ENCODE results near the gene LIMCH1.
A peak's percentile ranks its signal among the peaks of the same experiment; 100 is the strongest.
"Not testable (repeated sequence)": the region's sequence is repeated elsewhere in the genome, so short reads cannot be mapped to it uniquely, and the experiment has no call there.

Gene LIMCH1

DNA sequence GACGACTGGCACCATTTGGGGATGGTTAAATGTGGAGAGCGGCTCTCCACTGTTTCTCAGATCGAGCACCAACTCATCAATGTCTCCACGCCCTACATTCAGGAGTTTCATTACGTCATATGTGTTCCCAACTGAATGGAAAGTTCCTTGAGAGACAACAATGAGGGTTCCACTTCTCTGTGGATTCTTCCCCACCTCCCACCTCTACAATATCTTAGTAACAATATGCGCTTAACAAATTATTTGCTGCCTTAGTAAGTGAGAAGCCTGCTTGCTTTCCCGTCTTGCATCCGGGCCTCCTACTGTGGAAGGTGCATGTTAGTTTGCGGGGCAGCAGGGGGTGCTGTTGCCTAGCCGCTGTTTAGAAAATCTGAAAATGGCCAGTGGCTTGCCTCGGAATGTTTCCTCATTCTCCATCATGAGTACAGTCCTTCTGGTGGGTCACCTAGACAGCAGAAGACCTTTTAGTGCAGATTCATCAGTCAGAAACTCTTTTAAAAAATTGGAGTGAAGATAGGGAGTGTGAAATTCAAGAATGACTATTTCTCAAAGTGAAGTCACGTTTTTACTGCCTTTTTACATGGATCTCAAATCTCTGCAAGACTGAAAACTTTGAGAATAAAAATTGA lies 154.9 kb downstream of the LIMCH1 start:
- DNase-seq, result peak; percentile 27

DNA sequence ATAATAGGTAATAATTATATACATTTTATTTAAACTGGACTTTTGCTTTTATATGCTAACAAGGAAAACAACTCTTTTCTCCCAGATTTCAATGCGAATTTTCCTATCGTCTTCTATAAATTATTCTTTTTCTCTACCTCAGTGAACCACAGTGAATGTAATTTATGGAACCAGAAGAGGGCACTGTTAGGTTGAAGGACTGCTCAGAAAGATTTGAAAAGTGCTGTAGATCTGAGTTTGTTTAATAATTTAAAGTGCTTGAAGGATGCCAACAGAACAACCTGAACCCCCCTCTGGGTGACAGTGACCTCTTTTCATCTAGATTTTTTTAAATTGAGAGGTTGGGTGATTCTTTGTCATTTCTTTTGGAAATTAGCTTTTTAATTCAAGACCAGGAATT lies 155.7 kb downstream of the LIMCH1 start:
- no peak for DNase-seq

GRCh38 chr4:41696131-41696530 lies 158.2 kb downstream of the LIMCH1 start:
- DNase-seq, result no peak

- DNase-seq, result no peak
Observed at GRCh38 chr4:41696763-41697162, 158.8 kb downstream of the LIMCH1 start.

DNA sequence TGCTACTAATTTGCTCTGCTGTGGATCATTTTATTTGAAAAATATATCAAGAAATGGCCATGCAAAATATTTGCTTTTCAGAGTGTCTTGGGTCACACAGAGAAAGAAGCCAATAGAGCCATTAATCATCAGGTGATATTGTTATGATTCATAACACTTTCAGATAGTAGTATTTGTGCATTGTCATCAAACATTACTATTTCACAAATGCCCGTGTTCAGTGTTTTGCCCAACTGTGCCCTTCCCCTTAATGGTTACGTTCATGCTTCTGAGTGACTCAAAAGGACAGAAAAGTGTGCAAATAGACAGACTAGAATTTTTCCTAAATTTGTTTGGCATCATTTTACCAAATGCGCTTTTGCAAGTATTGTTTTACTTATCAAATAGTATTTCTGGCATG lies 164.0 kb downstream of the LIMCH1 start:
- no peak for DNase-seq

DNA sequence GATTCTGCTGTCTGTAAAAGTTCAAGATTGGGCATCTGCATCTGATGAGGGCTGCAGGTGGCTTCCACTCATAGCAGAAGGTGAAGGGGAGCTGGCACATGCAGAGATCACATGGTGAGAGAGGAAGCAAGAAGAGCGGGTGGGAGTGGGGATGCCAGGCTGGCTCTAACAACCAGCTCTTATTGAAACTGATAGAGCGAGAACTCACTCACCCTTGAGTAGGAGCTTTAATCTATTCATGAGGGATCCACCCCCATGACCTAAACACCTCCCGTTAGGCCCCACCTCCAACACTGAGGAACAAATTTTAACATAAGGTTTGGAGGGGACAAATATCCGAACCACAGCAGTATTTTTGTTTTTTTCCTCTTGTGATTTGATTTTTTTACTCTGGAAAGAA lies 164.8 kb downstream of the LIMCH1 start:
- DNase-seq, result no peak

- DNase-seq, result no peak
Observed at GRCh38 chr4:41703785-41704184, 165.8 kb downstream of the LIMCH1 start.

DNA sequence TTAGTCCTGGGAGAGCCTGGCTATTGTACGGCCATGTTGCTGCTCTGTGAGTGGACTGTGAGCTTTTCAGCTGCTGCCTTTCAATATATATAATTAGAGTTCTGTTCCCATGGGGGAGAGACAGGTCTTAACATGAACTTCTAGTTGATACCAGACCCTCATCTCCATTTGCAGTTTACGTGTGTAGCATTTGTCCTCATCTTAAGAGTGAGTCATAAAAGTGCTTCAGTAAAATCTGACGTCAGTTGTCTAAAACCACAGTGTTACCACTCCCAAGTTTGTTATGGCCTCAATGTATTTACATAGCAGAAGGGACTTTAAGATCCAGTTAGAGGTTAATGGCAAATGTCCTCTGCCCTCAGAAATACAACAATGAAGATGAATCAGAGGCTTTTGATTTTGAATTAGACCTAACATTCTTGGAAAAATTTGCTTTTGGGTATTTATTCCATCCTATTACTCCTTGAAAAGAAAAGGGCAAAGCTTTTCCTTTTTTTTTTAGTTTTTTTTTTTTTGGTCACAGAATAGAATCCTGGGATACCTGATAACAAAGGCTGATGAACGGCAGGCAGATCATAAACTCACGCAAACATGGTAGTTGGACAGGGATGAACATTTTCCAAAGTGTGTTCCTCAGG lies 172.0 kb downstream of the LIMCH1 start:
- DNase-seq, result no peak

GRCh38 chr4:41711654-41712053 lies 173.7 kb downstream of the LIMCH1 start:
- DNase-seq, result not testable (repeated sequence)

- DNase-seq, result no peak
Observed at GRCh38 chr4:41712425-41712824, 174.5 kb downstream of the LIMCH1 start.

- no peak for DNase-seq
Observed at GRCh38 chr4:41713768-41714167, 175.8 kb downstream of the LIMCH1 start.

DNA sequence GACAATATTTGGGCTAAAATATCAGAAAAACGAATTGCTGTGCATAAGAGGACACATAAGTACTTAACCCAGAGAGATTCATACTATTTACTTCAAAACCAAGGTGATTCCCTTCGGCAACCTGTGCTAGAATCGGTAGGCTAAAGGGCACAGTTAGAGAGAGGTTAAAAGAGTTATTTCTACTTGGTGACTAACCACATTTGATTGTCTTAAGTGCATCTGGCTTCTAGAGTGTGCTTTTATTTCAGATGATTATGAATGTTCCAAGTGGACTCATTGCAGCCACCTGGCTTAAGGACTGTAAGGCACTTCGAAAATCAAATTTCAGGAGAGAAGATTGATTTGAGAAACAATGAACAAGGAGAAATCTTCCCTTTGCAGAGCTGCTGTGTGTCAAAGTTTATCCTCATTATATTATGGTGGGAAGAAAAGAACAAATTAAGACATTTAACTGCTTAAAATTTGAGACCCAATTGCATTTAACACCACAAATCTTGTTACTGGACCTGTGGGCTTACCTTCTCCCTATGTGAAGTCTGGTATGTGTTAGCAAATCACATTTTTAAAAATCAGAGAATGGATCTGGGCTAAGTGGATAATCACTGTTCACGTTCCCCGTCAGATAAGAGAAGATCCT lies 176.5 kb downstream of the LIMCH1 start:
- DNase-seq, result no peak

DNA sequence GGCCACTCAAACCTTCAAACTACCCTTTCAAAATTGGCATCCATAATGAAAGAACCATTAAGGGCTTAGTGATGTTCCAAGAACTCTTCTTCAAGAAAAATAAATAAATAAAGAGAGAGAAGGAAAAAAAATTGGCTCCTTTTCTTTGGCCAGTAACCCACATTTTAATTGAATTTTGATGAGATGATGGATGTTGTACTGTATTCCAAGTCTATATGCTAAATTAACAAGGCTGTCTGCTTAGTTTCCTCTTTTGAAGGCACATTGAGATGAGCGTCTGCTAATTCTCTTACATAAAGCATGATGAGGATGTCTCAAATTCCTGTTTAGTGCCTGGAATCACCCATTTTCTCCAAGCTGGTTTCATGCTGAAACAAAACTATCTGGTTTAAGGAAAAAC lies 177.2 kb downstream of the LIMCH1 start:
- DNase-seq, result no peak

DNA sequence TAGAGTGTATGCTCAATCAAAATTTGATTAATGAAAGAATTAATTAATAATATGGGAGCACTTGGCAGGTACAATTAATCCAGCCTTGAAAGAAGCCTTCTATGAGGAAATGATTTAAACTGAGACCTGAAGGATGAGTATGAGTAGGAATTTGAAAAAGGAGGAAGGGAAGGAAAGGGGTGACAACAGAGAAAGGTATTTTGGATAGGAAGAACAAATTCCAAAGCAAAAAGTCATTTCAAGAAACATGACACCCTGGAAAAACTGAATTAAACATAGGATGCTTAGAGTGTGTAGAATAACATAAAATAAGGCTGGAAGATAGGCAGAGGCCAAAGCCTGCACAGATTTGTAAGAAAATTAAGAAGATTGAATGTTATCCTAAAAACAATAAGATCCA lies 180.9 kb downstream of the LIMCH1 start:
- DNase-seq, result no peak

DNA sequence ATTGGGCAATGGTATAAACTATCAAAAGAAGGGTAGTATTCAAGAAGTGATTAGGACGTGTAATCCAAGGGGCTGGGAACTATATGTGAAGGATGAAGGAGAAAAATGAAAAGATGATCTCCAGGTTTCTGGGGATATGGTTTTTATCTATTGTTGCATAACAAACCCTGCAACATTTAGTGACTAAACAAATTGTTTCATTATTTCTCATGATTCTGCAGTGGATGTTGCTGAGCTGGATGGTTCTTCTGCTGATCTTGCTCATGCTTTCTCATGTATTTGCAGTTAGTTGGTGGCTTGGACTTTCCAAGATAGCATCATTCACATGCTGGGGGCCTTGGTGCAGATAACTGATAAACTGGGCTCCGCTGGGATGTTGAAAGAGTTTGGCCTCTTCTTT lies 181.5 kb downstream of the LIMCH1 start:
- no peak for DNase-seq

DNA sequence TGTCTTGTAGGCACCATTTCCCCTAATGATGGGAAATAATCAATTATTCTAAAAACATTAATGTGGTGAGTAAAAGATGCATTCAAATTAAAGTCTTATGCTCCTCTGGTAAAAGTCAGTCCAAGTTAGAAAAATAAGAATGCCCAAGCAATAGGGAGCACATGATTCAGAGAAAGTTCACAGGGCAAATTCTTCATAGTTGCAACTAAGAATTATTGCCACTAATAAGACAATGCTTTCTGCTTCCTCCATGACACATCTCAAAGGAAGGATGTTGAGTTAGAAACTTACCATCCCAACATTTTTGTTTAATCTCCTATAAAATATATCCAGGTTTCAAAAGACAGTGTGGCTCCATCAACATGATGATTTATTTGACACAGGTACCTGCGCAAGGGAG lies 184.2 kb downstream of the LIMCH1 start:
- DNase-seq, result no peak

GRCh38 chr4:41723286-41723685 lies 185.3 kb downstream of the LIMCH1 start:
- DNase-seq, result no peak

GRCh38 chr4:41725254-41725653 lies 187.3 kb downstream of the LIMCH1 start:
- no peak for DNase-seq

GRCh38 chr4:41727861-41728572 lies 190.1 kb downstream of the LIMCH1 start:
- DNase-seq, result no peak

- no peak for DNase-seq
Observed at GRCh38 chr4:41728573-41728913, 190.6 kb downstream of the LIMCH1 start.

- DNase-seq, result no peak
Observed at GRCh38 chr4:41731569-41732126, 193.7 kb downstream of the LIMCH1 start.

DNA sequence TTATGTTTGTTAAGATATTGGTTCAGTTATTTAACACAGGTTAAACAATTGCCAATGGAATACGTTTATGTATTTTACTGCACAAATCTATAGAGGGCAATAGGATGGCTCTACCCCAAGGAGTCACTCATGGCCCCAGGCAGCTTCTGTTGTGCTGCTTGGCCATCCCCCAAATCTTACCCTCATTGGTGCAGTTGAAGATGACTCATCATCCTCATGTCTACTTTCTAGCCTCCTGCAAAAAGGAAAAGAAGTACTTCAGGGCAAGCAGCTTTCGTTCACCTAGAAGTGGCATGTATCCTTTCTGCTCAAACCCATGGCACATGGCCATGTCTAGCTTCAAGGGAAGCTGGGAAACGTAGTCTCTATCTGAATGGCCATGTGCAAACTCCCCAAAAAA lies 196.4 kb downstream of the LIMCH1 start:
- no peak for DNase-seq

GRCh38 chr4:41737491-41737890 lies 199.5 kb downstream of the LIMCH1 start:
- not testable (repeated sequence) for DNase-seq

- no peak for DNase-seq
Observed at GRCh38 chr4:41741354-41741753, 203.4 kb downstream of the LIMCH1 start.
